NB4 (cell line): Measurements from ENCODE around the gene CDKN2B-AS1.

Experiments
- DNase-seq: peaks from one replicate; pipeline ENCODE4 v3.0.0; 2010; ENCODE audit warnings: low read depth
- H3K4me3 ChIP-seq: one replicate; pipeline ENCODE4 v1.5.1; 2011; ENCODE audit warnings: mild to moderate bottlenecking, low read depth, low read length, moderate library complexity
- CTCF ChIP-seq: IDR thresholded peaks from one replicate; pipeline ENCODE4 v1.5.1; 2012; ENCODE audit warnings: low read depth, low read length
- MAX ChIP-seq: IDR thresholded peaks from 2 replicates; pipeline ENCODE4 v1.6.1; 2011; ENCODE audit warnings: low read depth, low read length
- MYC ChIP-seq: IDR thresholded peaks from 2 replicates; pipeline ENCODE4 v1.6.1; 2011; ENCODE audit warnings: low read depth, low read length
- POLR2A ChIP-seq: IDR thresholded peaks from 2 replicates; pipeline ENCODE4 v1.6.1; 2011; ENCODE audit warnings: mild to moderate bottlenecking; ENCODE audit not compliant: insufficient read length; ENCODE audit errors: extremely low read depth

CDKN2B-AS1 gene

DNA sequence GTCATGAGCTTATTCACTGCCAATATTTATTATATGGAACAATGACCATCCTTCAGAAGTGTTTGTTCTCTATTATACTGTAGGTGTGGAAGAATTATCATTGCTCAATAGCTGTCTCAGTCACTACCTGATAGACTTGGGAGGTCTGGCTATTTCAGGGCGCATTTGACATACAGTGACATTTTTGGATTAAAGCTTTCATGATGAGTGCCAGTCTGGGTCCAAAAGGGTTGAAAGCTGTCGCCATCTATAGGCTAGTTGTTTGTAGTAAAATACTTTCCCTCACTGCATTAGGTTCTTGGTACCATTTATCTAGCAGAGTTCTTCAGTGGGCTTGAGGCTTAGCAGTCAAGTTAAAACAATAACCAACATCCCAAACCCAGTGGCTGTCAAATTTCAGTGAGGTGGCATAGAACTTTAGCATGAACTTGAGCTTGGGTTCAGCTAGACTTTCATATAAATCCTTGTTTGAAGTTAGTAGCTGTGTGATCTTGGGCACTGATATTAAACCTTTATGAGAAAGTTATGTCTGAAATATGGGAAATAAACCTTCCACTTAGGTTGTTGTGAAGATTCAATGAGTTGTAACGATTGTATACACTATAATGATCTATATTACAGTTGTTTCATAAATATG, 125.0 kb downstream of the CDKN2B-AS1 start:
- TF ChIP-seq CTCF (no peak), MAX (no peak), POLR2A (no peak), MYC (no peak)
- no peak for DNase-seq
- no peak overlapping the region for H3K4me3 ChIP-seq

GRCh38 chr9:22120159-22120549, 125.6 kb downstream of the CDKN2B-AS1 start:
- TF ChIP-seq MYC: no peak
- no peak for TF ChIP-seq POLR2A
- no peak for TF ChIP-seq CTCF
- TF ChIP-seq MAX: no peak
- DNase-seq: no peak

GRCh38 chr9:22120595-22120994, 126.0 kb downstream of the CDKN2B-AS1 start:
- DNase-seq: no peak
- H3K4me3 ChIP-seq: no peak overlapping the region
- no peak for TF ChIP-seq CTCF
- no peak for TF ChIP-seq MAX
- no peak for TF ChIP-seq MYC
- TF ChIP-seq POLR2A: no peak

More at GRCh38 chr9:22120159-22120549, 125.6 kb downstream of the CDKN2B-AS1 start:
- H3K4me3 ChIP-seq: no peak overlapping the region

GRCh38 chr9:22124263-22125011, 129.8 kb downstream of the CDKN2B-AS1 start:
- TF ChIP-seq MAX (no peak), MYC (no peak), CTCF (no peak), POLR2A (no peak)
- no peak overlapping the region for H3K4me3 ChIP-seq
- DNase-seq: no peak

DNA sequence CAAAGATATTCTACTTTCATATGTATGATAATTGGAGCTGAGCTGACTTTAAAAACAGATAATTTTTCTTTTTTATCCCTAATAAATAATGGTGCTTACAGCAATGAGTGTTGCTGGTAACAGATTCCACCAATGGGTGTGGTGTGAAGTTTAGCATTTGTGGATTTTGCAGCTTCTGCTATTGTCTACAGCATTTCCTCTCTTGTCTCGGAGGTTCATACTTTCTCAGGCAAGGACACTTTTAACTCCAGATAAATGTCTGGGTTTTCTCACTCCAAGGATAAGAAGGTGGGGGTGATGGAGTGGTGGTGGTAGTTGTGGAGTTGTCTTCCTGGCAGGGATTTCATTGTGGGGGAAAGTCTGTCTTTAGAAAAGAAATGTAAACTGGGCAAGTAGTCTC, 134.5 kb downstream of the CDKN2B-AS1 start:
- H3K4me3 ChIP-seq: no peak overlapping the region
- no peak for DNase-seq
- no peak for TF ChIP-seq MYC
- no peak for TF ChIP-seq MAX
- no peak for TF ChIP-seq CTCF
- no peak for TF ChIP-seq POLR2A
